MCF 10A (cell line): ENCODE results near the gene OBSCN. TPM values are rescaled to one million over a fixed set of nuclear protein-coding genes. Genes with fewer than 3 reads are reported as not detected.

Experiments
- BruUV-seq: library from RNA; stranded (reverse); fragments of 400-500 nt; replicated peaks from 2 replicates; lab custom pipeline; 2021; lab: Mats Ljungman, UMichigan
- CTCF ChIA-PET: fragments of 300-600 bp; sonication (Branson Sonifier 250); formaldehyde crosslinking; extraction: SDS; loops from one replicate; lab custom pipeline; 2021; ENCODE audit warnings: antibody characterized with exemption, inconsistent platforms; lab: Yijun Ruan, JAX
- POLR2A ChIA-PET: fragments of 300-600, 350-650 bp; sonication (Branson Sonifier 250); formaldehyde crosslinking; extraction: SDS; loops from one replicate; lab custom pipeline; 2020; ENCODE audit warnings: antibody characterized with exemption, inconsistent platforms; lab: Yijun Ruan, JAX
- DNase-seq: peaks from one replicate; pipeline ENCODE4 v3.0.0-alpha.2; 2018; ENCODE audit not compliant: unreplicated experiment
- H3K27ac Mint-ChIP-seq: one replicate; pipeline ENCODE4 v1.8.0; 2022; ENCODE audit warnings: mild to moderate bottlenecking, low read depth, mixed read lengths; ENCODE audit not compliant: unreplicated experiment
- H3K27me3 Mint-ChIP-seq: one replicate; pipeline ENCODE4 v1.8.0; 2022; ENCODE audit warnings: mixed read lengths; ENCODE audit not compliant: insufficient read depth, unreplicated experiment
- H3K36me3 Mint-ChIP-seq: one replicate; pipeline ENCODE4 v1.8.0; 2022; ENCODE audit warnings: mild to moderate bottlenecking, moderate library complexity, mixed read lengths; ENCODE audit not compliant: insufficient read depth, unreplicated experiment
- H3K4me1 Mint-ChIP-seq: one replicate; pipeline ENCODE4 v1.8.0; 2022; ENCODE audit warnings: mixed read lengths; ENCODE audit not compliant: insufficient read depth, unreplicated experiment
- H3K4me3 Mint-ChIP-seq: one replicate; pipeline ENCODE4 v1.8.0; 2022; ENCODE audit warnings: mild to moderate bottlenecking, moderate library complexity, mixed read lengths; ENCODE audit not compliant: unreplicated experiment
- H3K9me3 Mint-ChIP-seq: one replicate; pipeline ENCODE4 v1.8.0; 2022; ENCODE audit warnings: mixed read lengths; ENCODE audit not compliant: unreplicated experiment
- intact Hi-C: fragments of 100-400 bp; cut with micrococcal nuclease; formaldehyde crosslinking; loops from 2 replicates; pipeline ENCODE4 v1.14.1; 2022
- total RNA-seq: library from RNA; stranded (reverse); gene quantifications from 2 replicates; pipeline ENCODE4 v1.2.3, GENCODE V29; 2022
- TF ChIP-seq, protein P1 (sequence below): fragments of 200-600 bp; IDR thresholded peaks from one replicate; pipeline ENCODE4 v1.8.0; 2022; ENCODE audit warnings: antibody characterized with exemption, mild to moderate bottlenecking; ENCODE audit not compliant: unreplicated experiment

The OBSCN gene
- total RNA-seq, 1 experiment from 2014 or later, result 22.6 TPM

DNA sequence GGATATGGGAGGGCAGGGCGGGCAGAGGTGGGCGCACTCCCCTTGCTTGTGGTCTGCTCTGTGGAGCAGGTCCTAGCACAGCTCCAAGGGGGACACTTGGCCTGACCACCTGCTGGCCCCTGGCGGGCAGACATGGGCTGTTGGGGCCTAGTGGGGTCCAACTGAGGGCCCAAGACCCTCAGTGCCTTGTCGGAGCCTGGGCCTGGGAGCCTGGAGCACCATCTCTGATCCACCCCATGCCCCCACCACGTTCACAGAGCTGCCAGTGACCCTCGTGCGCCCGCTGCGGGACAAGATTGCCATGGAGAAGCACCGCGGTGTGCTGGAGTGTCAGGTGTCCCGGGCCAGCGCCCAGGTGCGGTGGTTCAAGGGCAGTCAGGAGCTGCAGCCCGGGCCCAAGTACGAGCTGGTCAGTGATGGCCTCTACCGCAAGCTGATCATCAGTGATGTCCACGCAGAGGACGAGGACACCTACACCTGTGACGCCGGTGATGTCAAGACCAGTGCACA is 70.6 kb downstream of the OBSCN start:
- intact Hi-C loops, result no loop called here
- H3K9me3 Mint-ChIP-seq, result no peaks in the 10 kb centered on the region
- H3K27me3 Mint-ChIP-seq, result no peaks in the 10 kb centered on the region
- ChIA-PET POLR2A (no interaction called here), CTCF (interaction anchor here (0.6 to 0.8 kb wide), 2 partner anchors 8 to 50 kb away, joined by 3 read pairs; no protein-coding TSS in a partner anchor)
- no peak for DNase-seq
- BruUV-seq, result no TSS peak
- H3K4me3 Mint-ChIP-seq, result no peak overlapping the region
- TF ChIP-seq, protein P1, sequence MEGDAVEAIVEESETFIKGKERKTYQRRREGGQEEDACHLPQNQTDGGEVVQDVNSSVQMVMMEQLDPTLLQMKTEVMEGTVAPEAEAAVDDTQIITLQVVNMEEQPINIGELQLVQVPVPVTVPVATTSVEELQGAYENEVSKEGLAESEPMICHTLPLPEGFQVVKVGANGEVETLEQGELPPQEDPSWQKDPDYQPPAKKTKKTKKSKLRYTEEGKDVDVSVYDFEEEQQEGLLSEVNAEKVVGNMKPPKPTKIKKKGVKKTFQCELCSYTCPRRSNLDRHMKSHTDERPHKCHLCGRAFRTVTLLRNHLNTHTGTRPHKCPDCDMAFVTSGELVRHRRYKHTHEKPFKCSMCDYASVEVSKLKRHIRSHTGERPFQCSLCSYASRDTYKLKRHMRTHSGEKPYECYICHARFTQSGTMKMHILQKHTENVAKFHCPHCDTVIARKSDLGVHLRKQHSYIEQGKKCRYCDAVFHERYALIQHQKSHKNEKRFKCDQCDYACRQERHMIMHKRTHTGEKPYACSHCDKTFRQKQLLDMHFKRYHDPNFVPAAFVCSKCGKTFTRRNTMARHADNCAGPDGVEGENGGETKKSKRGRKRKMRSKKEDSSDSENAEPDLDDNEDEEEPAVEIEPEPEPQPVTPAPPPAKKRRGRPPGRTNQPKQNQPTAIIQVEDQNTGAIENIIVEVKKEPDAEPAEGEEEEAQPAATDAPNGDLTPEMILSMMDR, result no peak
- no peaks in the 10 kb centered on the region for H3K4me1 Mint-ChIP-seq
- H3K27ac Mint-ChIP-seq, result no peak overlapping the region
- H3K36me3 Mint-ChIP-seq, result peaks cover 13% of the 10 kb centered on the region

DNA sequence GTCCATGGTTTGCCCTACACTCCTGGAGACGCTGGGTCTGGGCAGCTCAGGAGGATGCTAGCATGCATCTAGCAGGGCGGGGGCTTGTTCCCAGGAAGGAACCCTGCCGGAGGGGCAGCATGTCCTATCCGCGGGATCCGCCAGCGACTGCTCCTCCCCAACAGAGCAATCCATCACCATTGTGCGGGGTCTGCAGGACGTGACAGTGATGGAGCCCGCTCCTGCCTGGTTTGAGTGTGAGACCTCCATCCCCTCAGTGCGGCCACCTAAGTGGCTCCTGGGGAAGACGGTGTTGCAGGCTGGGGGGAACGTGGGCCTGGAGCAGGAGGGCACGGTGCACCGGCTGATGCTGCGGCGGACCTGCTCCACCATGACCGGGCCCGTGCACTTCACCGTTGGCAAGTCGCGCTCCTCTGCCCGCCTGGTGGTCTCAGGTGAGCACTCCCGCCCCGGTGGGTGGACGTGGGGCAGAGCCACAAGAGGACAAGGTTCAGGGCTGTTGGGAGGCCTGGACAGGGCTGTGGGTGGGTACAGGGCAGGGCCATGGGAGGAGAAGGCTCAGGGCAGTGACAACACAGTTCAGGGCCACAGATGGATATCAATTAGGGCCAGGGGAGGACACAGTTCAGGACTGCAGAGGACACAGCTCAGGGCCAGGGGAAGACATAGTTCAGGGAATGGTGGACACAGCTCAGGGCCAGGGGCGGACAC is 71.3 kb downstream of the OBSCN start:
- intact Hi-C loops, result no loop called here
- no TSS peak for BruUV-seq
- no peaks in the 10 kb centered on the region for H3K4me1 Mint-ChIP-seq
- CTCF ChIA-PET, result interaction anchor here (0.8 kb wide), 1 partner anchor 49 kb away, joined by 3 read pairs; no protein-coding TSS in a partner anchor
- TF ChIP-seq, protein P1, result no peak
- H3K27me3 Mint-ChIP-seq, result no peaks in the 10 kb centered on the region
- peaks cover 13% of the 10 kb centered on the region for H3K36me3 Mint-ChIP-seq
- POLR2A ChIA-PET, result no interaction called here
- H3K9me3 Mint-ChIP-seq, result no peaks in the 10 kb centered on the region
- no peak for DNase-seq
- H3K4me3 Mint-ChIP-seq, result no peak overlapping the region
- H3K27ac Mint-ChIP-seq, result no peak overlapping the region

DNA sequence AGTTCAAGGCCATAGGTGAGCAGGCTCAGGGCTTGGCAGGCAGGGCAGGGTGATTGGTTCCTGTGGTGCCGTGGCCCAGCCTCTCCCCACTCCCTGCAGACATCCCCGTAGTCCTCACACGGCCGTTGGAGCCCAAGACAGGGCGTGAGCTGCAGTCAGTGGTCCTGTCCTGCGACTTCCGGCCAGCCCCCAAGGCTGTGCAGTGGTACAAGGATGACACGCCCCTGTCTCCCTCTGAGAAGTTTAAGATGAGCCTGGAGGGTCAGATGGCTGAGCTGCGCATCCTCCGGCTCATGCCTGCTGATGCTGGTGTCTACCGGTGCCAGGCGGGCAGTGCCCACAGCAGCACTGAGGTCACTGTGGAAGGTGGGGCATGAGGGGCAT is 71.9 kb downstream of the OBSCN start:
- Mint-ChIP-seq H3K27me3 (no peaks in the 10 kb centered on the region), H3K4me1 (no peaks in the 10 kb centered on the region), H3K9me3 (no peaks in the 10 kb centered on the region), H3K27ac (no peak overlapping the region), H3K4me3 (no peak overlapping the region), H3K36me3 (peaks cover 13% of the 10 kb centered on the region)
- BruUV-seq, result TSS peak; percentile 33
- TF ChIP-seq, protein P1, result no peak
- intact Hi-C loops, result no loop called here
- CTCF ChIA-PET, result no interaction called here
- no peak for DNase-seq
- POLR2A ChIA-PET, result interaction anchor here (0.6 kb wide), 1 partner anchor 76 kb away, joined by 3 read pairs; no protein-coding TSS in a partner anchor

DNA sequence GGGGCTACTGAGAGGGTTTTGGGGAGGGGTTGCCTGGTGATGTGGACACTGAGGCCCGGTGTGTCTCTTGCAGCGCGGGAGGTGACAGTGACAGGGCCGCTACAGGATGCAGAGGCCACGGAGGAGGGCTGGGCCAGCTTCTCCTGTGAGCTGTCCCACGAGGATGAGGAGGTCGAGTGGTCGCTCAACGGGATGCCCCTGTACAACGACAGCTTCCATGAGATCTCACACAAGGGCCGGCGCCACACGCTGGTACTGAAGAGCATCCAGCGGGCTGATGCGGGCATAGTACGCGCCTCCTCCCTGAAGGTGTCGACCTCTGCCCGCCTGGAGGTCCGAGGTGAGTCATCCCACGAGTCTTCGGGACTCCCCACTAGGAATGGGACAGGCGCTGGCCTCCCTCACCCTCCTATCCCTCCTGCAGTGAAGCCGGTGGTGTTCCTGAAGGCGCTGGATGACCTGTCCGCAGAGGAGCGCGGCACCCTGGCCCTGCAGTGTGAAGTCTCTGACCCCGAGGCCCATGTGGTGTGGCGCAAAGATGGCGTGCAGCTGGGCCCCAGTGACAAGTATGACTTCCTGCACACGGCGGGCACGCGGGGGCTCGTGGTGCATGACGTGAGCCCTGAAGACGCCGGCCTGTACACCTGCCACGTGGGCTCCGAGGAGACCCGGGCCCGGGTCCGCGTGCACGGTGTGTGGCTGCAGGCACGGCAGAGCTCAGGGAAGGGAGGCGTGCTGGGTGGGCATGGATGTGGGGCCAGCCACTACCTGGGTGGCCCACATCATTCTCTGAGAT is 72.5 kb downstream of the OBSCN start:
- CTCF ChIA-PET, result interaction anchor here (0.6 to 1.0 kb wide), 2 partner anchors 22 to 153 kb away, joined by 4 to 6 read pairs; no protein-coding TSS in a partner anchor
- intact Hi-C loops, result no loop called here

More for the DNA sequence above, 72.5 kb downstream of the OBSCN start:
- Mint-ChIP-seq H3K4me3 (no peak overlapping the region), H3K27ac (no peak overlapping the region), H3K4me1 (no peaks in the 10 kb centered on the region), H3K36me3 (peaks cover 13% of the 10 kb centered on the region), H3K9me3 (no peaks in the 10 kb centered on the region), H3K27me3 (no peaks in the 10 kb centered on the region)
- no peak for DNase-seq
- TF ChIP-seq, protein P1, result no peak
- POLR2A ChIA-PET, result interaction anchor here (0.6 kb wide), 1 partner anchor 76 kb away, joined by 3 read pairs; no protein-coding TSS in a partner anchor
- BruUV-seq, result no TSS peak
